GM10847 (cell line): ENCODE results near the gene MEAF6.

Experiments used
- POLR2A ChIP-seq: IDR thresholded peaks from 2 replicates; pipeline ENCODE4 v1.6.1; 2011; ENCODE audit not compliant: insufficient read length; ENCODE audit errors: extremely low read depth

MEAF6 gene

DNA sequence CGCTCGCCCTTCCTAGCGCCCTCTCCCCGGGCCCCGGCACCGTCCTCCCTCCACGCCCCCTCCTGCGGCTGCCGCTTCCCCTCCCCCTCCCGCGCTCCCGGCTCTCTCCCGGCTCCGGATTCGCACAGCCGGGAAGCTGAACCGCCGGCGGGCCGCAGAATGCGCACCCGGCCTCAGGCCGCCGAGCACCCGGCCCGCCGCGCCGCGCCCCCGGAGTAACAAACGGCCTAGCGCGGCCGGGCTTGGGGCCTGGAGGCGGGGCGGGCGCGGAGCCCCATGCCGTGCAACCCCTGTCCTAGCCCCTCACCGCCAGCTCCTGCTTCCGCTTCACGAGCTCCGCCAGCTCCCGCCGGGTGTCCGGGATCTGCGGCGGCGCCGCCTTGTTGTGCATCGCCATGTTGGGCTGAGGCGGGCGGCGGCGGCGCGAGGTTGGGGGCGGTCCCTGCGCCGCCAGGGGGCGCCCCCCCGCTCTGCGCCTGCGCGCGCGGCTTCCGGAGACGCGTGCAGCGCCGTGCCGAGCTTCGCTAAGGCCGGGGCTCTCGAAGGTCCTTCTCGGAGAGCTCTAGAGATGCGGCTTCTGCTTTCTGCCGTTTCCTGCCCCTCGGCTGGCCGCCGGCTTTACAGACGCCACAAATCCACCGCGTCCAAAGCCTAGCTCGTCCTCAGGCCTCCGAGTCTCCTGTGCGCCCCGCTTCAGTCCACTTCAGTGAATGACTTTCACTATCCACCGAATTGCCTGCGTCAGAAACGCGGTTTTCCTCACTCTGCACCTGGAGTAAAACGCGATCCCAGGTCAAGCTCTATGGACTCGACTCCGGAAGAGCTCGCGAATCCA is at the start of gene MEAF6:
TSS of gene MEAF6 (minus strand) at position 417 of the 835 bp plus-strand sequence. CDS start at position 397, 20 bp downstream.
- peak; percentile 68 for TF ChIP-seq POLR2A

DNA sequence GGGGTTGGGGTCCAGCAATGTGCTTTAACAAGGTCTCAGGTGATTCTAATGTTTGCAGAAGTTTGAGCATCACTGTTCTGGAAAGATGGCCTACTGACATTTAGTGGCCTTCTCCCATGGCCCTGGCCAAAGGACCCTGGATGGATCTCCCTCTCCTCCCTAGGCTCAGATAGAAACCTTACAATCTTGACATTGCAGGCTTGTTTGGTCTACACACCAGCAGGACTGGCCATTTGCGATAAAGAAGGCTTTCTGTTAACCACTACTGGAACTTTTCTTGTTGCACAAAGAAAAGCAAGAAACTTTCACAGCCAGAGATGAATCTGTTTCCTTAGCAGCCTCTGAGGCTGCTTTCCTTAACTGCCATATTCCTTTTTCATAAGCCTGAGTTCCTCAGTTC is 48.4 kb upstream of the MEAF6 start:
- no peak for TF ChIP-seq POLR2A

- TF ChIP-seq POLR2A, result no peak
These were observed 46.9 kb upstream of the MEAF6 start for GRCh38 chr1:37561133-37562132.

- no peak for TF ChIP-seq POLR2A
These were observed 46.0 kb upstream of the MEAF6 start for GRCh38 chr1:37560401-37561132.

DNA sequence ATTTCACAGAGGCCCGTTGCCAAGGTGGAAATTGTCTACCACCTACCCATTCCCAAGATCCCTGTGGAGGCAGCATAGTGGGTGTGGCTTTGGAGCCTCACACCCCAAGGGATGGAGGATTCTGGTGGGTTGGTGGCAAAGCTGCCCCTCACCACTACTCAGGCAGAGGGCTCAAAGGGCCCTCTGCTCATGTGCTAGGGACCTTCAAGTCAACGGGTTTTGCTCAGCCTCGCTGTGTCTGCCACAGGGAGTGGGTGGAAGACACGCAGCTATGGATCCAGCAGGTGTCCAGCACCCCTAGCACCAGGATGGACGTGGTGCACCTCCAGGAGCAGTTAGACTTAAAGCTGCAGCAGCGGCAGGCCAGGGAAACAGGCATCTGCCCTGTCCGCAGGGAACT is 44.5 kb upstream of the MEAF6 start:
- no peak for TF ChIP-seq POLR2A

DNA sequence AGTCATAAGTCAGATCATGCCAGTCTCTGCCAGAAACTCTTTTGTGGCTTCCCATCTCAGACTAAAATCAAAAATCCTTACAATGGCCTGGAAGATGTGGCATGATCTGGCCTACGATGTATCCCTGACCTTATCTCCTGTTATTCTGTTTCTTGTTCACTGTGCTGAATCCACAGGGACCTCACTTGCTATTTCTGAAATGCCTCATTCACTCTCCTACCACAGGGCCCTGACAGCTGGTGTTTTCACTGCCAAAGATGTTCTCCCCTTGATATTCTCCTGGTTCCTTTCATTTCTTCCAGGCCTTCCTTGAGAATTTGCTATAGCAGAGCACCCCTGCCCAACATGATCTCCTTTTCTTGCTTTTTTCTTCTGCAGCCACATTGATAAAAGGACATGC is 43.8 kb upstream of the MEAF6 start:
- TF ChIP-seq POLR2A, result no peak

- no peak for TF ChIP-seq POLR2A
These were observed 42.8 kb upstream of the MEAF6 start for GRCh38 chr1:37557402-37557801.

- no peak for TF ChIP-seq POLR2A
These were observed 42.2 kb upstream of the MEAF6 start, which contains the start of gene DNALI1 for GRCh38 chr1:37556712-37557196. Gene DNALI1 (plus strand): TSS chr1:37556940. CDS start chr1:37556995, 55 bp downstream.

- peak; percentile 41 for TF ChIP-seq POLR2A
These were observed 39.6 kb upstream of the MEAF6 start, which contains the start of gene SNIP1 for GRCh38 chr1:37553927-37554808. Gene SNIP1 (minus strand): TSS chr1:37554293. CDS start chr1:37554229, 64 bp downstream.

DNA sequence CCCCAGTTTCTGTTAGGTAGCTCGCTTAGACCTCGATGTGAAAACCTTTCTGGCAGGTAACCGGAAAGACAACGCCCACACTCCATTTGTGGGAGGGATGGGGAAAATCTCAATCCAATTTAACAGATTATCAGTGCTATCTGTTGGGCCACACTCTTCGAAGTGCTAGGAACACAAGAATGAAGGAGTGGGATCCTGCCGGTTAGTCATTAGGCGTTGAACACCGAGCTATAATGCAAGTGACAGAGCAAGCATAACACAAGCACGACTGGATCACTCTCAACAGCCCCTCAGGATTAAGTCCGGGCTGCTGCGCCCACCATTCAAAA is 39.0 kb upstream of the MEAF6 start:
- TF ChIP-seq POLR2A, result no peak

GRCh38 chr1:37549341-37549740 is 34.8 kb upstream of the MEAF6 start:
- TF ChIP-seq POLR2A, result no peak

- TF ChIP-seq POLR2A, result no peak
These were observed 30.5 kb upstream of the MEAF6 start for GRCh38 chr1:37545019-37545418.

DNA sequence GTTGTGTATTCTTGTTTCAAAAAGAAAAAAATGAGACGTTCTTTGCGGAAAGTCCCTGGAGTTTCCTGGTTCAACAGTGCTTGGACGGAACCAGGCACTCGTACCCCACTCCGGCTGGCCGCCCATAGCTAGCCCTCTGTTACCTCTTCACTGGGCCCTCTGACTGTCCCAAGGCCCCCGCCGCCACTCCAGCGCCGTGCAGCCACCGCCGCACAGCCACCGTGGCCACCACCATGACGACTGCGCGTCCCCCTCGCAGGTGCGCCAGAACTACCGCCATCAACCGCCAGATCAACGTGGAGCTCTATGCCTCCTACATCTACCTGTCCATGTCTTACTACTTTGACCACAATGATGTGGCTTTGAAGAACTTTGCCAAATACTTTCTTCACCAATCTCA is 30.0 kb upstream of the MEAF6 start:
- no peak for TF ChIP-seq POLR2A
